Stimulated activated CD4-positive, alpha-beta T cell treated with anti-CD3 and anti-CD28 coated beads, Interleukin-12 subunit alpha, Interleukin-12 subunit beta, amount 100 ng/mL, for 4 hours (primary cell): ENCODE data around the gene COL4A5.
"Not testable (repeated sequence)": the region's sequence is repeated elsewhere in the genome, so short reads cannot be mapped to it uniquely, and the experiment has no call there.

Experiments used
- DNase-seq: peaks from one replicate; pipeline ENCODE4 v3.0.0-alpha.2; 2020

COL4A5 gene

GRCh38 chrX:108439426-108439942 lies at the start of gene COL4A5:
Gene COL4A5, plus strand, starts transcription at chrX:108439838. Its CDS starts 288 bp downstream, at chrX:108440126.
- no peak for DNase-seq

DNA sequence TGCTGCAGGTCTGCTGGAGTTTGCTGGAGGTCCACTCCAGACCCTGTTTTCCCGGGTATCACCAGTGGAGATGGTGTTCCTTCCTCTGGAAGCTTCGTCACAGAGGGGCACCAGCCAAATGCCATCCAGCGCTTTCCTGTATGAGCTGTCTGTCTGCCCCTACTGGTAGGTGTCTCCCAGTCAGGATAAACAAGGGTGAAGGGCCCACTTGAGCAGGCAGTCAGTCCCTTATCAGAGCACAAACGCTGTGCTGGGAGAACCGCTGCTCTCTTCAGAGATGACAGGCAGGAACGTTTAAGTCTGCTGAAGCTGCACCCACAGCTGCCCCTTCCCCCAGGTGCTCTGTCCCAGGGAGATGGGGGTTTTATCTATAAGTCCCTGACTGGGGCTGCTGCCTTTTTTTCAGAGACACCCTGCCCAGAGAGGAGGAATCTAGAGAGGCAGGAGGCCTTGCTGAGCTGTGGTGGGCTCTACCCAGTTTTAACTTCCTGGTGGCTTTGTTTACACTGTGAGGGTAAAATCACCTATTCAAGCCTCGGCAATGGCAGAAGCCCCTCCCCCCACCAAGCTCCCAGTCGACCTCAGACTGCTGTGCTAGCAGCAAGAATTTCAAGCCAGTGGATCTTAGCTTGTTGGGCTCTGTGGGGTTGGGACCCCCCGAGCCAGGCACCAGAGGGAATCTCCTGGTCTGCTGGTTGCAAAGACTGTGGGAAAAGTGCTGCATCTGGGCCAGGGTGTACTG lies 48.5 kb upstream of the COL4A5 start:
- DNase-seq: not testable (repeated sequence)

DNA sequence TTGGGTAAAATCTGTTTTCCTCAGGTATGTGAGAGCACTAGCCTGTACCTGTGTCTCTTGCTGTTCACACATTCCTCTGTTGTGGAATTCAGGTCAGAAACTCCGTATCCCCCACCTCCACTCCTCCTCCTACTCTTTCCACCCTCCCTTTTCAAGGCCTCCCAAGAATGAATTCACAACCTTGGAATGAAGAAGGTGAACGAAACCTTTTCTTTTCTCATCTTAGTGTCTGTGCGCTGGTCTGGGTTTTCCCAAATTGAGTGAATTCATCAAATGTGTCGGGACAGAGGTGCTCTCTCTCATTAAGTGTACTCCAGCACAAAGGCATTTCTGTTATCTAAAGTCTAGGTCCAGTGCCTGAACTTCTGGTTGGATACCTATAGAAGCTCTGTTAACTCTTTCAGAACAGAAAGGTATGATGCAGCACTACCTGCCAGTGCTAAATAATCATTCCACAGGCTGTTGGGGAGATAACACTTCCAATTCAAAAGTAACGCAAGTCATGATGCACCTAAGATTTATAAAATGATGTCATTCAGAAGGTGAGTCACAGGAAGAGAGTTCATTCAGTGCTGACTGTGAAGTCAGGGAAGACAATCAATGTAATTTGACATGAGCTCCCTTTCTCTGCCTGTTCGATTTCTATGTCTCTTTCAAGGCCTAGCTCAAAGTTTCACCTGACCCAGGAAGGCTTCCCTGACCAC lies 43.3 kb upstream of the COL4A5 start:
- DNase-seq: no peak

GRCh38 chrX:108396986-108397385 lies 42.7 kb upstream of the COL4A5 start:
- DNase-seq: no peak

DNA sequence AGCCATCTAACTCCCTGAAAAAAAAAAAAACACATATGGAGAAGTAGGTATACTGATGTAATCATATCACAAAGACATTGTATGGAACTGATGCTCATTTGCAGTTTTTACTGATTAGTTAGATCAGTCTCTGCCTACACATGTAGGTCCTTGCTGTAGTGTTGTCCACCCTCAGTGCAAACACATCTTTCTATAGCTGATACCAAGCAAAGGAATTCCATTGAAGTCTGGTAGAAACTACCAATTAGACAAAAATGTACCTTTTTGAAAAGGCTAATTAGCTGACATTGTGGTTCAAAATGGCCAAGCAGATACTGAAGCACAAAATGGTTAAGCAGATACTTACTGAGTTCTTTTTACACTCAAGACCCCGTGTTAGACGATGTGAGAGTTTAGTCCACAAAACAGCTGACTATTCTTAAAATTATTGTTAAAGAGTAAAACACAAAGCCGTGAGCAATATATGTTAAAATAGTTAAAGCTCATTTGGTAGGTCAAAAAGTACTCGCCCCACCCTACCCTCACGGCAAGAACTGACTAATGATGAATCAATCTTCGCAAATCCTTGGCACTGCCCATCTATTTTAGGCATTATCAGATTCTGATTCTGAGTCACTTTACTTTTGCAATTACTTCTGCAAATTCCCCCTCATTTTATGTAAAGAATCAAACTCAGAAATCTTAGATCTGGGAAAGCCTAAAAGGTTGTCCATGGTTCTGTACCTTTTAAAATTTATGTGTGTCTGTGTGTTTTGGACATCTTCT lies 41.8 kb upstream of the COL4A5 start:
- no peak for DNase-seq

DNA sequence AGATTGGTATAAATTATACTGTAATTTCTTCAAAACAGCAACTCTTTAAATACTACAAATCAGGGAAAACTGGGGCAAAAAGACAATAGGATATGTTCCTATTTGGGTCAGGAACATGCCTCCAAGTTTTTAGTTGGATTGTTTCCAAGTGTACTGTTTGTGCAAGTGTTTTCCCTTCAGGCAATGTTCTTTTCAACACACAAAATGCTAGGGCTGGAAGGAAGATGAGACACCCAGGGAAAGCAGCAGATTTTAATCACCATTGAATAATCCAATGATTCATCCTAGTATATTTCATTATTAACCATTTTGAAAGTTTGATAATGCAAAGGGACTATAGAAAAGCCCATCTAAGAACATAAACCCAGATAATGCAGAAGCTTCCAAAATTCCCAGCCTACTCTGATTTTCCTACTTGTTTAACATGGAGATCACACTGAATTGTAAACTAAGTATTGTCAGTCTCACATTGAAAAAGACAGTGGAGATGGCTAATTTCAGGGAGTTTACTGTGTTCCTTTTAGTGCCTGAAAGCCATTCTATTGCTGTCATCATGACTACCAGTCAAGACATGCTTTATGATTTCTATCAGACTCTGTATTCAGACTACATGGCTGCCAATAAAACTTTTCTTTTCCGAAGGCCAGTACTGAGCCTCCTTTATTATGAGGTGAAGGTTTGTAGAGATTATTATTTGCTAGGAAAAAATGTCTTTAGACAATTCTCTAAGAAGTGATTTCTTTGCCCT lies 40.0 kb upstream of the COL4A5 start:
- DNase-seq: no peak

GRCh38 chrX:108412783-108413182 lies 26.9 kb upstream of the COL4A5 start:
- no peak for DNase-seq

GRCh38 chrX:108415146-108415545 lies 24.5 kb upstream of the COL4A5 start:
- no peak for DNase-seq

GRCh38 chrX:108415891-108416290 lies 23.7 kb upstream of the COL4A5 start:
- DNase-seq: no peak

GRCh38 chrX:108417257-108417656 lies 22.4 kb upstream of the COL4A5 start:
- DNase-seq: no peak

DNA sequence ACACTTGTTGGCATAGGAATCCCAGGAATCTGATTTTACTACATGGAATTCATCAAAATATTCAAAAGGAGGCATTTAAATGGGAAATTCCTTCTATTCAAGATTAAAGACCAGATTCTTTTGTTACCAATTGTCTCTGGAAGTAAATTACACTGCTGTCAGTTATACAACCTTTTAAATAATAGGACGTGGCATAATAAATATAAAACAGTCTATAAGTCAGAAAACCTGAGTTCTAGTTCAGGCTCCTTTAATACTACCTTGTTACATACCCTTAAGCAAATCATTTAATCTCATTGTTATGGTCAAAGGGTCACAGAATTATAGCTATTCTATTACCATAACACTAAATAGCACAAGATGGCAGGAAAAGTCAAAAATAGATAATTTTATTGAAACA lies 20.2 kb upstream of the COL4A5 start:
- no peak for DNase-seq

DNA sequence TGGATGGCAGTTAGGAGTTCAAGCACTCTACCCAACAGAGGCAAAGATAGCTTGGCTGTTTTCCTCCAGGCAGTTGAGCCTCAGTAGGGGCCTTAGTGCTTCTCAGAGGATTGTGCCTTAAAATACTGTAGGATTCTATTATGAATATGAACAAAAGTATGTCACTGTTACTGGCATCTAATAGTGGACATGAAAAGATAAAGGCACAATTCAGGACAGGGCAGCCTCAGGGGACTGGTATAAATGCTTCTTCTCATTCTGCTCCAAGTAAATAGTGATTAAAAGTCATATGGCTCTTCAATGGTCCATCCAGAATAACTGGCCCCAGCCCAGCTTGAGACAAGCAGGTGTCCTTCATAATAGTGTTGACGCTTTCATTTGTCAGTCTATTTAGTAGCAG lies 19.2 kb upstream of the COL4A5 start:
- no peak for DNase-seq

GRCh38 chrX:108426262-108426661 lies 13.4 kb upstream of the COL4A5 start:
- DNase-seq: no peak

GRCh38 chrX:108435261-108435660 lies 4.4 kb upstream of the COL4A5 start:
- DNase-seq: no peak

DNA sequence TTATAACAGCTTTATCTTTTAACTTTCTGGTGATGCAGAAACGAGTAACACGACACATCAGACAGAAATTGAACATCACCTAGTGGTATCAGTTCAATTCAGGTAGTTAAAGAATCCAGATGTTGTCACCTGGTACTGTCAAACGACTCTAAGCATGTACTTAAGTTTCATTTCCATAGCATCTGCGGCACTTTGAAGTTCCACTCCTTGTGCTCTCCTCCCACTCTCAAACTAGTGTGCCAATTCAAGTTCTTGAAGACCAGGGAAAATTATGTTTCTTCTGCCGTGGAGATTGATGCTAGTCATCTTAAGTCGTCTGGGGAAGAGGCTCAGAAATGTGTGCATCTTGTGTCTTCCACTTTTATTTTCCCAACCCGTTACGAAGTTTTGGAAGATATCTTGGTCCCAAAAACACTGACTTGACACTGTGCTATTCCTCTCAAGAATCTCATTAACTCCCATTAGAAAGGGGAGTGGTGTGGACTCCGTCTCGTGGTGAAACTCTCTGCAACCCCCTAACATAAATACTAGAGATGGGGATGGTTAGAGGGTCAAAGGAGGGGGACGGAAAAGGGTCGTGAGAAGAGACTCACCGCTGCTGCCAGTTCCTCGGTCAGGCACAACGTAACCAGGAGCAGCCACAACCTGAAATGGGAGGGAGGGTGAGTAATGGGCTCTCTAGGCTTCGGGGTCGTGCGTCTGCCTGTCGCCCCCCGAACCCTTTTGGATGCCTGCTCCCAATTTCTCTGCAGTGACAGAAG lies 2.1 kb upstream of the COL4A5 start:
- no peak for DNase-seq

DNA sequence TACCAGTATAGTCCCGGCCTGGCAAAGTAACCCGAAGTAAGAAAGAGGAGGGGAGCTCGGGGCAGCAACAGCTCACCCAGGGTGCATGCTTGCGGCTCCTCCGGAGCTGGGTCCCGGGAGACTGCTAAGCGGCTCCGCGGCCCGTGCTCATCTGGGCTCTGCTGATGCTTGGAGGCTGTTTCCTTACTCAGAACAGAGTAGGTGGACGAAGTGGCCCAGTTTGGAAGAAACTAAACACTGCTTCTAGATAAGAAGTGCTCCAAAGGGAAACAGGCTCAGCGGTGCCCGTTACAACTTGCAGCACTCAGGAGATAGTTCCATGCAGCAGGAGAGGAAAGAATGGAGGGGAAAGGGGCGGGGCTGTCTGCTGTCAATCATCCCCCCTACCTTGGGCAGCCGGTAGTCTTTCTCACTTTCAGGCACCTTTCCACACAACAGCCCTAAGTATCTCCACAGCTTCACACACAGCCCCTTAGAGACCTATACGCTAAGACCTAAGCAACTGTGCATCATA lies 1.5 kb upstream of the COL4A5 start, which contains the start of gene COL4A6:
Gene COL4A6, minus strand, starts transcription at position 313 of the 514 bp plus-strand sequence. Its CDS starts 226 bp downstream, at position 87.
- no peak for DNase-seq

DNA sequence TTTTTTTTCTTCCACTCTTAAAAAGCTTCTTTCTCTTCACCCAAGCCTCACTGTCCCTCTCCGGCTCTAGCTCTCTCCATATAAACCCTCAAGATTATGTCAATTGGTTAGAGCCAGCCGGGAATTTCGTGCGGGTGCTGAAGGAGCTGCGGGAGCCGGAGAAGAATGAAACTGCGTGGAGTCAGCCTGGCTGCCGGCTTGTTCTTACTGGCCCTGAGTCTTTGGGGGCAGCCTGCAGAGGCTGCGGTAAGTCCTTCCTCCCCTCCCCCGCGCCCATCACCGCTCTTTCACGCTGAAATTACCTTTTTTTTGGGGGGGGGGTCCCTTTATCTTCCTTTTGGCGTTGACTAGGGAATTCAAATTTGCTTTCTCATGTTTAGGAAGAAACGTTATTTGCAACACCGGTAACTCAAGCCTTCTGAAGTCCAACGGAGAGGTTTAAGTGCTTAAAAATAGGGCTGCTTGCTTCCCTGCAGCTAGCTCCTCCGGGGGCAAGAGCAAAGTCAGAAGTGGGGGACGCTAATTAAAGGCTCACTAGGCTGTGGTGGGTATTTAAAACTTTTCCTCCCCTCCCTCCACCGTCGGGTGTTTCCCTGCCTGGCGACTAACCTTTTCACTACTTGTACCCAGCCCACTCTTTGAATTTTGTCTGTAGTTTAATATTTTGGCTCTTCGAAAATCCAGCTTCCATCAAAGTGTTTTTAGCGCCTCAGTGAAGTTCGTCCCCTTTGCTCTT lies 491 bp downstream of the COL4A5 start:
- no peak for DNase-seq

- no peak for DNase-seq
These were observed 3.3 kb downstream of the COL4A5 start for GRCh38 chrX:108442901-108443464.

DNA sequence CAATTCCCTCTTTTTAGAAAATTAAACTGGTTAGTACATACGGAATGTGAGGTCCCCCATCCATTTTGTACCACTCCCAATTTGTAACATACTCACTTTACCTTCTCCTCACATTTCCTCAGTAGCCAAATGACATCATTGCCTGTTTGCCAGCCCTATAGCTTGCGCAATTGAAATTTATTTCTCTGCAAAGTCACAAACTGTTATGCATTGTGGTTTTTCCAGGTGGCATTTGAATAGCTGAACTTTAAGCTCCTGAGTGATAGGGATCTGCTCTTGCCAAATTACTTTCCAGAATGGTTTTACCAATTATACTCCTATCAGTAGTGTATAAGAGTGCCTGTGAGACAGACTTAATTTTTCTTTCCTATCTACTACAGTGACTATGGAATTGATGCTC lies 7.7 kb downstream of the COL4A5 start:
- DNase-seq: no peak

- no peak for DNase-seq
These were observed 14.2 kb downstream of the COL4A5 start for GRCh38 chrX:108453841-108454240.
